ENCODE measurements around the gene XPO5.

DNA sequence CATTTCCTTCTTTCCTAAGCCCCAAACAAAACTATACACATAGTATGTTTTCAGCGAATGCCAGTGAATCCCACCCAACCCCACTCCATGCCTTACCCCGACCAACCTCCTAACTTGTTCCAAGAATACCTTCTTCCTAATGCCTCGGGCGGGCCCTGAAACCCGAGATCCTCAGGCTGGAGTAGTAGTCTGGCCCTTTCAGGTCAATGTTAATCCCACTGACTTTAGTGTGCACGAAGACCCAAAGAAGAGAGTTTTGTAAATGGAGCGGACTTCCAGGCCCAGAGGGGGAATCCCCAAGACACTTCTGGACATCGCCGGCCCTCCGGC lies 59.5 kb downstream of the XPO5 start:
- no peak for TF ChIP-seq CTCF (IDR thresholded peaks at IDR 0.05)
- no peak for TF ChIP-seq POLR2A (IDR thresholded peaks at IDR 0.05)
- no peak for TF ChIP-seq EP300 (IDR thresholded peaks at IDR 0.05; ENCODE audit: low read depth)
- TF ChIP-seq POLR2AphosphoS5 (IDR thresholded peaks at IDR 0.05): no peak

Data from transverse colon (tissue), 4 donors.